ENCODE data around the gene BCAS3. TPM values are rescaled to one million over a fixed set of nuclear protein-coding genes. Genes with fewer than 3 reads are reported as not detected.

Gene BCAS3
- total RNA-seq, 1 experiment from 2014 or later, result 14.4 TPM

DNA sequence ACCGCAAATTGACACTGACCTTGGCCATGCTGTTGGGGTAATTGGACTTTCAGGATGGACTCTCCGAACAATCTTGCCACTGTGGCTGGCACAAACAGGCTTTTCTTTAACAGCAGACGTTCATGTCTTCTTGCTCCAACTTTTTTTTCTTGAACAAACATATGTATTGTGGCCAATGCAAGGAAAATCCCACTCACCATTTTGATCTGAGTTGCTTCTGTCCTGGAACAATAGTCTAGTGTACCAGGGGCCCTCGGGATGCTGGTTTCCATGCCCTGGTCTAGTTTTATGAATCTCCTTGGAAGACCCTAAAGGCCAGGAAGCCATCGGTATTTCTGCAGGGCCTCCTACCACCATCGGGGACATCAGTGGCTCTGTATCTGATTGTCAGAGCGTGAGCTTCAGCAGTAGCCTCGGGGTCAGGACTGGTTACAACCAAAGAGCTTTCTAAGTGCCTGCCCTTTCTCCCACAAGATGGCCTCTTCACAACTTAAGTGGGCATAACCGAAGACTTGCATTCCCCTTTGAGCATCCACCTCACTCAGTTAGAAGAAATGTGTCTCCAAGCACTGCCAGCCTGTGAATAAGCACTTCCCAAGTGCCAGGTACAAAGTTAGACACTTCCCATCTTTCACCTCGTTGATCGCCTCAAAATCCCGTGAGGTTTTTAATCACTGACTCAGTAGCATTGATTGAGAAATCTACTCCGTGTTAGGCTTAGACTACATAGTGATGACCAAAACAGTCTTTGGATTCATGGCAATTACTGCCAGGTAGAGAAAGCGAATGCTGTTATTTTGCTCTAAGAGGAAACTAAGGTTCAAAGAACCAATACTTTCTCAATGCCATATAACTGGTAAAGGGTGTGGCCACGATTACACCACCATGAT lies 635.0 kb downstream of the BCAS3 start:
- Histone ChIP-seq H3K4me3 (ENCODE audit: low read depth, low read length, poor library complexity, severe bottlenecking) (no peak overlapping the region), H3K27ac (ENCODE audit: low read depth, low read length, poor library complexity, severe bottlenecking) (no peak overlapping the region), H3K36me3 (ENCODE audit: insufficient read depth, low read length, poor library complexity, severe bottlenecking) (no peaks in the 10 kb centered on the region), H3K27me3 (replicated peaks; ENCODE audit: insufficient read depth, low read depth, low read length, poor library complexity) (no peaks in the 10 kb centered on the region), H3K4me1 (ENCODE audit: insufficient read depth, low read length, poor library complexity, severe bottlenecking) (no peaks in the 10 kb centered on the region), H3K9me3 (ENCODE audit: low read depth, low read length, poor library complexity, severe bottlenecking) (no peaks in the 10 kb centered on the region)
- intact Hi-C loops (cut with micrococcal nuclease; ENCODE audit: unreplicated experiment), result no loop called here
- TF ChIP-seq, protein P1, sequence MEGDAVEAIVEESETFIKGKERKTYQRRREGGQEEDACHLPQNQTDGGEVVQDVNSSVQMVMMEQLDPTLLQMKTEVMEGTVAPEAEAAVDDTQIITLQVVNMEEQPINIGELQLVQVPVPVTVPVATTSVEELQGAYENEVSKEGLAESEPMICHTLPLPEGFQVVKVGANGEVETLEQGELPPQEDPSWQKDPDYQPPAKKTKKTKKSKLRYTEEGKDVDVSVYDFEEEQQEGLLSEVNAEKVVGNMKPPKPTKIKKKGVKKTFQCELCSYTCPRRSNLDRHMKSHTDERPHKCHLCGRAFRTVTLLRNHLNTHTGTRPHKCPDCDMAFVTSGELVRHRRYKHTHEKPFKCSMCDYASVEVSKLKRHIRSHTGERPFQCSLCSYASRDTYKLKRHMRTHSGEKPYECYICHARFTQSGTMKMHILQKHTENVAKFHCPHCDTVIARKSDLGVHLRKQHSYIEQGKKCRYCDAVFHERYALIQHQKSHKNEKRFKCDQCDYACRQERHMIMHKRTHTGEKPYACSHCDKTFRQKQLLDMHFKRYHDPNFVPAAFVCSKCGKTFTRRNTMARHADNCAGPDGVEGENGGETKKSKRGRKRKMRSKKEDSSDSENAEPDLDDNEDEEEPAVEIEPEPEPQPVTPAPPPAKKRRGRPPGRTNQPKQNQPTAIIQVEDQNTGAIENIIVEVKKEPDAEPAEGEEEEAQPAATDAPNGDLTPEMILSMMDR (conservative IDR thresholded peaks at IDR 0.05; ENCODE audit: low read depth, low read length), result no peak
- TF ChIP-seq EZH2 (IDR thresholded peaks at IDR 0.05; ENCODE audit: borderline replicate concordance, low read depth, low read length, poor library complexity, severe bottlenecking), result no peak
- BruUV-seq (replicated peaks), result no TSS peak
- no peak for DNase-seq (ENCODE audit: low spot score)
- ChIA-PET POLR2A (ENCODE audit: low non-redundant PET) (no interaction called here), CTCF (no interaction called here)

DNA sequence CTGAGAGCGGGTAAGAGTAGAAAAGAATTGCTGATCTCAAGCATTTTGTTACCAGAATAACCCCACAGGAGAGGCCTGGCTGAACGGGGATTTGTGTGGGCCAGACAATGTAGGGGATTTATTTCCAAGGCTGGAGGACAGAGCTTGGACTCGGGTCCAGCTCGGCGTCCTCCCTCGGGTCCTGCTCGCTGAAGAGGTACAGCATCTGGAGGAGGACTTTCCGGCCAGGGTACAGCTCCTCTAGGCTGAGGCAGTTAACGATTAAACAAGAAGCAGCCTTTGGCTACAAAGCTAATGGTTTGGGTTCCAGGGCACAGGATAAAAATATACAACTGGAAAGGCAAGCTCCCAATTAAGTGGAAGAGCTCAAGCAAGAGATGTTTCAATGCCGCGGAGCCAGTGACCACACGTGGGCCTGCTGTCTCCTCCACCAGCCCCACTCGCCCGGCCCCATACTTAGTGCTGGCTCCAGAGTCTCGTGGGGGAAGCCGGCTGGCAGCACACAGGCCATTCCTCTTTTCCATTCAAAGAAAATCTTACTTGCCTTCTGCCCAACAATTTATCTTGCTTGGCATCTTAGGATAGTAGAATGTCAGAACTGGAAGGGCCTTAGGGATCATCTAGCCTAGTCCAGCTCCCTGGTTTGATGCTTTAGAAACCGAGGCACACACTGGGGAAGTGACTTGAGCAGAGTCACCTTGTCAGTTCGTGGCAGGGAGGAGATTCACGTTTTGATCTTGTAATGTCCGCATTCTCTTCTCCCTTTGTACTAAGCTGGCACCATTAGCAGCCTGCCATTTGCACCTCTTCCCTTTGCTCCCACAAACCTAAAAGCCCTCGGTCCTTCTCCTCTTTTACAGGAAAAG lies 636.0 kb downstream of the BCAS3 start:
- H3K27me3 ChIP-seq (replicated peaks; ENCODE audit: insufficient read depth, low read depth, low read length, poor library complexity), result no peaks in the 10 kb centered on the region
- ChIA-PET POLR2A (ENCODE audit: low non-redundant PET) (no interaction called here), CTCF (no interaction called here)
- intact Hi-C loops (cut with micrococcal nuclease; ENCODE audit: unreplicated experiment), result no loop called here
- BruUV-seq (replicated peaks), result no TSS peak
- H3K4me1 ChIP-seq (ENCODE audit: insufficient read depth, low read length, poor library complexity, severe bottlenecking), result no peaks in the 10 kb centered on the region
- TF ChIP-seq, protein P1 (conservative IDR thresholded peaks at IDR 0.05; ENCODE audit: low read depth, low read length), result no peak
- TF ChIP-seq EZH2 (IDR thresholded peaks at IDR 0.05; ENCODE audit: borderline replicate concordance, low read depth, low read length, poor library complexity, severe bottlenecking), result no peak
- H3K36me3 ChIP-seq (ENCODE audit: insufficient read depth, low read length, poor library complexity, severe bottlenecking), result no peaks in the 10 kb centered on the region
- H3K27ac ChIP-seq (ENCODE audit: low read depth, low read length, poor library complexity, severe bottlenecking), result no peak overlapping the region
- no peak for DNase-seq (ENCODE audit: low spot score)
- no peak overlapping the region for H3K4me3 ChIP-seq (ENCODE audit: low read depth, low read length, poor library complexity, severe bottlenecking)
- H3K9me3 ChIP-seq (ENCODE audit: low read depth, low read length, poor library complexity, severe bottlenecking), result no peaks in the 10 kb centered on the region

DNA sequence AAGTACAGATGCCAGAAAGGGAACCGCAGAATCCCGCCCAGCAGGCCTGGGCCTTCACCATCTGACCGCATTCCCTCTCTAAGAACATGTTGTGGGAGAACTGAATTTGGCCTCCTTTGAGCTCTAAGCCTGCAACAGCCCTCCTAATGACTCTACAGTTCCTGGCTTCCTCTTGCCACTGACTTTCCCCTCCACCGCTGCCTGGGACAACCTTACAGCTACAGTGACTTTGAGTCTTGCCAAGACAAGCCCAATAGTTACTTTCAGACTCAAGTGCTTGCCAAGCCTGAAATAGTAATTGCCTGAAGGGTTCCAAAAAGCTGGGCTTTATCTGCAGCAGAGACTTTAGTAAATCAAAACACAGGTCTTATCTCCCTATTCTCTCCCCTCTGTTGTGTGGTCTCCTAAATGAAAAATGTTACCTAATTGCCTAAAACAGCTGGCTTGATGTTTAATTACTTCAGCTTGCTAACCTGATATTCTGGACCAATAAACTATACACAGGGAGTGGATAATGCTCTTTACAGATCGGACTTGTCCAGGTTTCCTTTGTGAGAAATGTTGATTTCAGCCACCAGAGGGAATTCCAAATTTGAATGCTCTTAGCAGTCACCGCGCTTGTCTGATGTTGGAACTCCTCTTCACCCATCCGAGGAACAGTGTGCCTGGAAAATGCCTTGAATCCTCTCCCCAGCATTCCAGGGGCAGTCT lies 636.9 kb downstream of the BCAS3 start:
- Histone ChIP-seq H3K27me3 (replicated peaks; ENCODE audit: insufficient read depth, low read depth, low read length, poor library complexity) (no peaks in the 10 kb centered on the region), H3K4me3 (ENCODE audit: low read depth, low read length, poor library complexity, severe bottlenecking) (no peak overlapping the region), H3K27ac (ENCODE audit: low read depth, low read length, poor library complexity, severe bottlenecking) (no peak overlapping the region), H3K36me3 (ENCODE audit: insufficient read depth, low read length, poor library complexity, severe bottlenecking) (no peaks in the 10 kb centered on the region), H3K9me3 (ENCODE audit: low read depth, low read length, poor library complexity, severe bottlenecking) (no peaks in the 10 kb centered on the region), H3K4me1 (ENCODE audit: insufficient read depth, low read length, poor library complexity, severe bottlenecking) (no peaks in the 10 kb centered on the region)
- intact Hi-C loops (cut with micrococcal nuclease; ENCODE audit: unreplicated experiment), result no loop called here
- DNase-seq (ENCODE audit: low spot score), result no peak
- BruUV-seq (replicated peaks), result no TSS peak
- POLR2A ChIA-PET (ENCODE audit: low non-redundant PET), result no interaction called here
- CTCF ChIA-PET, result no interaction called here
- TF ChIP-seq EZH2 (IDR thresholded peaks at IDR 0.05; ENCODE audit: borderline replicate concordance, low read depth, low read length, poor library complexity, severe bottlenecking), result no peak
- TF ChIP-seq, protein P1 (conservative IDR thresholded peaks at IDR 0.05; ENCODE audit: low read depth, low read length), result no peak

Measured in A673 (cell line).